K562 (cell line): ENCODE measurements around the gene IP6K3. TPM values are rescaled to one million over a fixed set of nuclear protein-coding genes. Genes with fewer than 3 reads are reported as not detected.
A peak's percentile ranks its signal among the peaks of the same experiment; 100 is the strongest.

ENCODE experiments used
- BRD4 ChIP-seq: fragments of 200-600 bp; sonication (generic); IDR thresholded peaks from 2 replicates; pipeline ENCODE4 v1.6.1; 2017; ENCODE audit warnings: inconsistent platforms
- HDAC2 ChIP-seq: fragments of 450-650 bp; IDR thresholded peaks from 2 replicates; pipeline ENCODE4 v1.6.1; 2016; ENCODE audit warnings: mild to moderate bottlenecking
- KLF13 ChIP-seq: fragments of 450-650 bp; IDR thresholded peaks from 2 replicates; pipeline ENCODE4 v1.6.1; 2016; ENCODE audit warnings: missing genetic modification characterization, low read depth, mild to moderate bottlenecking, missing compliant biosample characterization, moderate library complexity, borderline replicate concordance
- LEF1 ChIP-seq: fragments of 450-650 bp; IDR thresholded peaks from 2 replicates; pipeline ENCODE4 v1.6.1; 2016; ENCODE audit warnings: mild to moderate bottlenecking
- POLR3G ChIP-seq: IDR thresholded peaks from 2 replicates; pipeline ENCODE4 v1.6.1; 2011; ENCODE audit not compliant: insufficient read length, insufficient replicate concordance; ENCODE audit errors: extremely low read depth
- RHOXF2B ChIP-seq: fragments of 250-450 bp; sonication (Bioruptor Pico); conservative IDR thresholded peaks from 2 replicates; pipeline ENCODE4 v1.5.1; 2021
- SIN3A ChIP-seq, 2 experiments: fragments of 150-350 bp in 1 of 2; IDR thresholded peaks; 2 replicates each; pipeline ENCODE4 v1.6.1; 2011 to 2016; ENCODE audit warnings: borderline replicate concordance in 2 of 2, low read depth in 2 of 2, low read length in 2 of 2, mild to moderate bottlenecking in 2 of 2, moderate library complexity in 2 of 2; ENCODE audit not compliant: control insufficient read depth in 1 of 2
- SMARCB1 ChIP-seq: IDR thresholded peaks from 2 replicates; pipeline ENCODE4 v1.6.1; 2011; ENCODE audit warnings: improper control_type of control experiment, low read depth; ENCODE audit not compliant: insufficient read length
- TAF7 ChIP-seq: fragments of 450-650 bp; IDR thresholded peaks from 2 replicates; pipeline ENCODE4 v1.6.1; 2016; ENCODE audit warnings: missing genetic modification characterization, missing compliant biosample characterization
- polyA plus RNA-seq, 8 experiments: library from polyadenylated mRNA; depleted of rRNA in 4 of 8; stranded (reverse) in 5 of 8; unstranded in 3 of 8; fragments of >200 nt; fragmentation: Nextera tagmentation in 2 of 8; fragmentation: Illumina TruSeq in 1 of 8; extraction: Ambion mirVana in 2 of 8; extraction: Trizol in 1 of 8; gene quantifications; 2 replicates each; pipeline versions ENCODE4 v1.2.1 to v1.2.3, GENCODE V29; 2011 to 2014; ENCODE audit warnings: inconsistent platforms in 1 of 8, missing spikeins in 1 of 8
- total RNA-seq, 7 experiments: library from RNA; depleted of rRNA in 6 of 7; stranded (reverse); fragments of >200 nt in 6 of 7; fragmentation: Illumina TruSeq in 2 of 7; extraction: Trizol in 2 of 7; gene quantifications; 2 replicates each; pipeline versions ENCODE4 v1.2.1 to v1.2.3, GENCODE V29; 2011 to 2021; ENCODE audit warnings: low replicate concordance in 1 of 7
- TF ChIP-seq, protein P1 (sequence below): sonication (generic); formaldehyde crosslinking; IDR thresholded peaks from 2 replicates; pipeline ENCODE4 v1.8.1; 2022; ENCODE audit warnings: missing genetic modification reagents
- TF ChIP-seq, protein P2 (sequence below): fragments of 200-800 bp; sonication (Bioruptor generic); IDR thresholded peaks from 2 replicates; pipeline ENCODE4 v1.6.1; 2017; ENCODE audit warnings: missing genetic modification characterization, missing compliant biosample characterization
- TF ChIP-seq, protein P3 (sequence below): fragments of 450-650 bp; IDR thresholded peaks from 2 replicates; pipeline ENCODE4 v1.6.1; 2016; ENCODE audit warnings: antibody characterized with exemption
- TF ChIP-seq, protein P4 (sequence below): fragments of 450-650 bp; formaldehyde crosslinking; IDR thresholded peaks from 2 replicates; pipeline ENCODE4 v1.4.0; 2022; ENCODE audit warnings: mild to moderate bottlenecking, moderate library complexity
- TF ChIP-seq, protein P5 (sequence below): sonication (generic); formaldehyde crosslinking; IDR thresholded peaks from 2 replicates; pipeline ENCODE4 v1.9.0; 2022; ENCODE audit warnings: mild to moderate bottlenecking, missing genetic modification reagents
- TF ChIP-seq, protein P6 (sequence below): fragments of 450-650 bp; formaldehyde crosslinking; IDR thresholded peaks from 2 replicates; pipeline ENCODE4 v1.4.0; 2020; ENCODE audit warnings: mild to moderate bottlenecking, mixed read lengths
- TF ChIP-seq, protein P7 (sequence below): fragments of 250-450 bp; sonication (Bioruptor Pico); IDR thresholded peaks from 2 replicates; pipeline ENCODE4 v1.6.1; 2021; ENCODE audit warnings: mild to moderate bottlenecking

Gene IP6K3
- total and polyA plus RNA-seq, 9 of the 15 experiments (the other 6 are each of a cell fraction or from before 2014, with no cell fraction given) = not detected

DNA sequence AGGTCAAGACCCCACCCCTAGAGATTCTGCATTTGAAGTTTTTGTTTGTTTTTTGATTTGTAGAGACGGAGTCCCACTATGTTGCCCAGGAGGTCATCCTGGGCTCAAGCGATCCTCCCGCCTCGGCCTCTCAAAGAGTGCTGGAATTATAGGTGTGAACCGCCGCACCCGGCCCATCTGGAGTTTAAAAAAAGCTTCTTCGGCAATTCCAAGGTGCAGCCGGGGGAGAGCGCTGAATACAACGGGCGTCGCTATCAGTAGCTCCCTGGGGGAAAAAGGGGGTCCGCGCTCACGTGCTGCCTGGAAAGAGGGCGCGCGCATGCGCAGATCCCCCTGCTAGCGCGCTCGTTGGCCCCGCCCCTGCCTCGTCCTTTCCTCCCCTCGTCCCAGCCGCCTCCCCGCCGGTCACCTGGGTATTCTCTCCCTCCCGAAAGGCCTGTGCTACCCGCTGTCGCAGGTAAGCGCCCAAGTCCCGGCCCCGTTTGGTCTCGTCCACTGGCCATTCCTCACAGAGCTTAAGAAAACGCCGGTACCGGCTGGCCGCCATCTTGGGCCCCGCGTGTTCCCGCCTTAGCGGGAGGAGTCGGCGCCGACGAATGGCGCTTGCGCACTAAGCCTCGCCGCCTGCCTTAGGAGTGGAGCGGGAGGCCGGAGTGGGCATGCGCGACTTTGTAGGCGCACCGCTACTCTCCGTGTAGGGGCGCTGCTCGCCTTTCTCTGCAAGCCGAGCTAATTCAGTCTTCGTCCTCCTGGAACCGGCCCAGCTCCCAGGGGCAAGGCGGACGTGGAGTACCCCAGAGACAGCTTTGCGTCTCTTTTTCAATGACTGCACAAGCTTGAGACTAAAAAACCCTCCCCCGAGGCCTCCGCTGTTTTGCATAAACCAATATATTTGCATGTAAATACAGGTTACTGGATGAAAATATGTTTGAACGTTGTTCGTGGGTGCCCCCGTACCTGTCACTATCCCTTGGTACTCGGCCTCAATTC is 35.3 kb downstream of the IP6K3 start, which contains the start of gene UQCC2 (continued):
- TF ChIP-seq, protein P1, sequence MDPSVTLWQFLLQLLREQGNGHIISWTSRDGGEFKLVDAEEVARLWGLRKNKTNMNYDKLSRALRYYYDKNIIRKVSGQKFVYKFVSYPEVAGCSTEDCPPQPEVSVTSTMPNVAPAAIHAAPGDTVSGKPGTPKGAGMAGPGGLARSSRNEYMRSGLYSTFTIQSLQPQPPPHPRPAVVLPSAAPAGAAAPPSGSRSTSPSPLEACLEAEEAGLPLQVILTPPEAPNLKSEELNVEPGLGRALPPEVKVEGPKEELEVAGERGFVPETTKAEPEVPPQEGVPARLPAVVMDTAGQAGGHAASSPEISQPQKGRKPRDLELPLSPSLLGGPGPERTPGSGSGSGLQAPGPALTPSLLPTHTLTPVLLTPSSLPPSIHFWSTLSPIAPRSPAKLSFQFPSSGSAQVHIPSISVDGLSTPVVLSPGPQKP (CRISPR knock-in tag) = no peak
- peak in 1 of 2 experiments; percentile 4; a peak in 1 of 4 replicates for TF ChIP-seq SIN3A (IDR thresholded peaks at IDR 0.05; ENCODE audit: borderline replicate concordance in 2 of 2, control insufficient read depth in 1 of 2, low read depth in 2 of 2, low read length in 2 of 2)
- TF ChIP-seq, protein P2, sequence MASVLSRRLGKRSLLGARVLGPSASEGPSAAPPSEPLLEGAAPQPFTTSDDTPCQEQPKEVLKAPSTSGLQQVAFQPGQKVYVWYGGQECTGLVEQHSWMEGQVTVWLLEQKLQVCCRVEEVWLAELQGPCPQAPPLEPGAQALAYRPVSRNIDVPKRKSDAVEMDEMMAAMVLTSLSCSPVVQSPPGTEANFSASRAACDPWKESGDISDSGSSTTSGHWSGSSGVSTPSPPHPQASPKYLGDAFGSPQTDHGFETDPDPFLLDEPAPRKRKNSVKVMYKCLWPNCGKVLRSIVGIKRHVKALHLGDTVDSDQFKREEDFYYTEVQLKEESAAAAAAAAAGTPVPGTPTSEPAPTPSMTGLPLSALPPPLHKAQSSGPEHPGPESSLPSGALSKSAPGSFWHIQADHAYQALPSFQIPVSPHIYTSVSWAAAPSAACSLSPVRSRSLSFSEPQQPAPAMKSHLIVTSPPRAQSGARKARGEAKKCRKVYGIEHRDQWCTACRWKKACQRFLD (CRISPR knock-in tag) = peak; percentile 92; the same call in 1 of the 2 replicates
- TF ChIP-seq, protein P3, sequence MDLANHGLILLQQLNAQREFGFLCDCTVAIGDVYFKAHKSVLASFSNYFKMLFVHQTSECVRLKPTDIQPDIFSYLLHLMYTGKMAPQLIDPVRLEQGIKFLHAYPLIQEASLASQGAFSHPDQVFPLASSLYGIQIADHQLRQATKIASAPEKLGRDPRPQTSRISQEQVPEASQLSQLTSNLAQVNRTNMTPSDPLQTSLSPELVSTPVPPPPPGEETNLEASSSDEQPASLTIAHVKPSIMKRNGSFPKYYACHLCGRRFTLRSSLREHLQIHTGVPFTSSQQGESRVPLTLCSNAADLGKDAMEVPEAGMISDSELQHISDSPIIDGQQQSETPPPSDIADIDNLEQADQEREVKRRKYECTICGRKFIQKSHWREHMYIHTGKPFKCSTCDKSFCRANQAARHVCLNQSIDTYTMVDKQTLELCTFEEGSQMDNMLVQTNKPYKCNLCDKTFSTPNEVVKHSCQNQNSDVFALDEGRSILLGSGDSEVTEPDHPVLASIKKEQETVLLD = peak; percentile 99
- peak; percentile 67 for TF ChIP-seq HDAC2
- TF ChIP-seq POLR3G = no peak
- TF ChIP-seq, protein P4, sequence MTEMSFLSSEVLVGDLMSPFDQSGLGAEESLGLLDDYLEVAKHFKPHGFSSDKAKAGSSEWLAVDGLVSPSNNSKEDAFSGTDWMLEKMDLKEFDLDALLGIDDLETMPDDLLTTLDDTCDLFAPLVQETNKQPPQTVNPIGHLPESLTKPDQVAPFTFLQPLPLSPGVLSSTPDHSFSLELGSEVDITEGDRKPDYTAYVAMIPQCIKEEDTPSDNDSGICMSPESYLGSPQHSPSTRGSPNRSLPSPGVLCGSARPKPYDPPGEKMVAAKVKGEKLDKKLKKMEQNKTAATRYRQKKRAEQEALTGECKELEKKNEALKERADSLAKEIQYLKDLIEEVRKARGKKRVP (CRISPR knock-in tag) = no peak
- peak; percentile 99 for TF ChIP-seq TAF7 (tag)
- TF ChIP-seq, protein P5, sequence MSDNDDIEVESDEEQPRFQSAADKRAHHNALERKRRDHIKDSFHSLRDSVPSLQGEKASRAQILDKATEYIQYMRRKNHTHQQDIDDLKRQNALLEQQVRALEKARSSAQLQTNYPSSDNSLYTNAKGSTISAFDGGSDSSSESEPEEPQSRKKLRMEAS (CRISPR knock-in tag) = peak; percentile 94
- TF ChIP-seq, protein P6, sequence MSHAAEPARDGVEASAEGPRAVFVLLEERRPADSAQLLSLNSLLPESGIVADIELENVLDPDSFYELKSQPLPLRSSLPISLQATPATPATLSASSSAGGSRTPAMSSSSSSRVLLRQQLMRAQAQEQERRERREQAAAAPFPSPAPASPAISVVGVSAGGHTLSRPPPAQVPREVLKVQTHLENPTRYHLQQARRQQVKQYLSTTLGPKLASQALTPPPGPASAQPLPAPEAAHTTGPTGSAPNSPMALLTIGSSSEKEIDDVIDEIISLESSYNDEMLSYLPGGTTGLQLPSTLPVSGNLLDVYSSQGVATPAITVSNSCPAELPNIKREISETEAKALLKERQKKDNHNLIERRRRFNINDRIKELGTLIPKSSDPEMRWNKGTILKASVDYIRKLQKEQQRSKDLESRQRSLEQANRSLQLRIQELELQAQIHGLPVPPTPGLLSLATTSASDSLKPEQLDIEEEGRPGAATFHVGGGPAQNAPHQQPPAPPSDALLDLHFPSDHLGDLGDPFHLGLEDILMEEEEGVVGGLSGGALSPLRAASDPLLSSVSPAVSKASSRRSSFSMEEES (CRISPR knock-in tag) = no peak
- no peak for TF ChIP-seq SMARCB1
- TF ChIP-seq, protein P7, sequence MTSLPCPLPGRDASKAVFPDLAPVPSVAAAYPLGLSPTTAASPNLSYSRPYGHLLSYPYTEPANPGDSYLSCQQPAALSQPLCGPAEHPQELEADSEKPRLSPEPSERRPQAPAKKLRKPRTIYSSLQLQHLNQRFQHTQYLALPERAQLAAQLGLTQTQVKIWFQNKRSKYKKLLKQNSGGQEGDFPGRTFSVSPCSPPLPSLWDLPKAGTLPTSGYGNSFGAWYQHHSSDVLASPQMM (CRISPR knock-in tag) = no peak
- peak; percentile 79 for TF ChIP-seq KLF13 (tag)
- TF ChIP-seq BRD4 = peak; percentile 71; the same call in 1 of the 2 replicates
- TF ChIP-seq RHOXF2B = no peak
- TF ChIP-seq LEF1 = peak; percentile 42; the same call in 1 of the 2 replicates
